A549 (cell line): ENCODE results near the gene CD68. TPM values are rescaled to one million over a fixed set of nuclear protein-coding genes. Genes with fewer than 3 reads are reported as not detected.
A peak's percentile ranks its signal among the peaks of the same experiment; 100 is the strongest.

Experiments
- ATAC-seq, 2 experiments: fragments of 200-7000 bp in 1 of 2; fragments of >200 bp in 1 of 2; cut with Nextera tagmentation in 1 of 2; cut with Tn5 transposase in 1 of 2; 3 replicates each; pipeline versions ENCODE4 v1.8.0 to v1.9.1; 2018 to 2020; ENCODE audit warnings: mild to moderate bottlenecking in 1 of 2, moderate library complexity in 1 of 2
- CTCF ChIA-PET: fragments of 300-600 bp; sonication (Branson Sonifier 250); formaldehyde crosslinking; extraction: SDS; loops from one replicate; lab custom pipeline; 2021; ENCODE audit warnings: antibody characterized with exemption, inconsistent platforms; lab: Yijun Ruan, JAX
- POLR2A ChIA-PET: fragments of 350-600 bp; formaldehyde crosslinking; extraction: SDS; loops from one replicate; lab custom pipeline; 2021; ENCODE audit warnings: antibody characterized with exemption, inconsistent platforms; lab: Yijun Ruan, JAX
- DNase-seq, 2 experiments: peaks; one replicate each; pipeline versions ENCODE4 v3.0.0 to v3.0.0-alpha.2; 2011 to 2016; ENCODE audit warnings: low read depth in 1 of 2, low spot score in 1 of 2
- FAIRE-seq: peaks from 2 replicates; lab custom pipeline; 2011; peaks lifted over from hg19 to GRCh38; lab: Jason Lieb, UNC
- H3K27ac ChIP-seq, 2 experiments: fragments of >200 bp; sonication (Bioruptor Twin); formaldehyde crosslinking; 3 replicates each; pipeline ENCODE4 v1.5.1; 2016 to 2017
- H3K4me1 ChIP-seq: fragments of >200 bp; sonication (Bioruptor Twin); formaldehyde crosslinking; 3 replicates; pipeline ENCODE4 v1.6.1; 2016
- H3K4me2 ChIP-seq: fragments of >200 bp; sonication (Bioruptor Twin); formaldehyde crosslinking; 3 replicates; pipeline ENCODE4 v1.6.1; 2016
- H3K4me3 ChIP-seq: fragments of >200 bp; sonication (Bioruptor Twin); formaldehyde crosslinking; 3 replicates; pipeline ENCODE4 v1.5.1; 2016
- H3K9me3 ChIP-seq: fragments of >200 bp; sonication (Bioruptor Twin); formaldehyde crosslinking; 3 replicates; pipeline ENCODE4 v1.6.1; 2016
- CBX8 ChIP-seq: fragments of 200-600 bp; sonication (generic); IDR thresholded peaks from 2 replicates; pipeline ENCODE4 v1.6.1; 2016
- CEBPB ChIP-seq, 2 experiments: fragments of >200 bp in 1 of 2; sonication (Bioruptor Twin) in 1 of 2; formaldehyde crosslinking in 1 of 2; IDR thresholded peaks; 2 replicates each; pipeline ENCODE4 v1.6.1; 2012 to 2016
- CTCF ChIP-seq: fragments of >200 bp; sonication (Bioruptor Twin); formaldehyde crosslinking; IDR thresholded peaks from 3 replicates; pipeline ENCODE4 v1.5.1; 2016
- E2F6 ChIP-seq: IDR thresholded peaks from 2 replicates; pipeline ENCODE4 v1.6.1; 2012; ENCODE audit warnings: low read depth, borderline replicate concordance
- ELK1 ChIP-seq: fragments of 150-350 bp; IDR thresholded peaks from 2 replicates; pipeline ENCODE4 v1.6.1; 2014; ENCODE audit warnings: low read depth, mild to moderate bottlenecking, low read length
- ESRRA ChIP-seq: fragments of 150-350 bp; IDR thresholded peaks from 2 replicates; pipeline ENCODE4 v1.6.1; 2014; ENCODE audit warnings: mild to moderate bottlenecking, low read length, borderline replicate concordance
- GATA3 ChIP-seq: IDR thresholded peaks from 2 replicates; pipeline ENCODE4 v1.6.1; 2012; ENCODE audit warnings: borderline replicate concordance
- HDAC2 ChIP-seq: fragments of 200-600 bp; sonication (generic); IDR thresholded peaks from 2 replicates; pipeline ENCODE4 v1.6.1; 2016
- HOXA7 ChIP-seq: fragments of 250-450 bp; sonication (Bioruptor Pico); IDR thresholded peaks from 2 replicates; pipeline ENCODE4 v1.5.0; 2020; ENCODE audit warnings: mild to moderate bottlenecking, moderate library complexity
- HOXB13 ChIP-seq: fragments of 250-450 bp; sonication (Bioruptor Pico); IDR thresholded peaks from 2 replicates; pipeline ENCODE4 v1.5.0; 2020; ENCODE audit warnings: low read depth, mild to moderate bottlenecking, moderate library complexity
- JUN ChIP-seq, 2 experiments: fragments of >200 bp; sonication (Bioruptor Twin); formaldehyde crosslinking; IDR thresholded peaks; 2 replicates in 1 of 2; 3 replicates in 1 of 2; pipeline ENCODE4 v1.6.1; 2016 to 2017
- KDM5A ChIP-seq: fragments of 200-600 bp; sonication (generic); IDR thresholded peaks from 2 replicates; pipeline ENCODE4 v1.6.1; 2016; ENCODE audit warnings: antibody characterized with exemption, mild to moderate bottlenecking
- MAX ChIP-seq: IDR thresholded peaks from 2 replicates; pipeline ENCODE4 v1.6.1; 2012
- MYC ChIP-seq: IDR thresholded peaks from 2 replicates; pipeline ENCODE4 v1.6.1; 2012; ENCODE audit warnings: mild to moderate bottlenecking, inconsistent platforms, low read length, improper control_type of control experiment, borderline replicate concordance
- NR3C1 ChIP-seq: fragments of >200 bp; sonication (Bioruptor Twin); formaldehyde crosslinking; IDR thresholded peaks from 3 replicates; pipeline ENCODE4 v1.6.1; 2017
- PBX3 ChIP-seq: IDR thresholded peaks from 2 replicates; pipeline ENCODE4 v1.6.1; 2012
- PHF8 ChIP-seq: fragments of 200-600 bp; sonication (generic); IDR thresholded peaks from 2 replicates; pipeline ENCODE4 v1.6.1; 2016; ENCODE audit warnings: low read depth, mild to moderate bottlenecking, antibody characterized with exemption, moderate library complexity, borderline replicate concordance
- POLR2A ChIP-seq: IDR thresholded peaks from 2 replicates; pipeline ENCODE4 v1.6.1; 2012; ENCODE audit warnings: mild to moderate bottlenecking, low read length
- RAD21 ChIP-seq, 2 experiments: fragments of >200 bp in 1 of 2; sonication (Bioruptor Twin) in 1 of 2; formaldehyde crosslinking in 1 of 2; IDR thresholded peaks in 1 of 2; conservative IDR thresholded peaks in 1 of 2; 2 replicates in 1 of 2; 3 replicates in 1 of 2; pipeline ENCODE4 v1.6.1; 2012 to 2018; ENCODE audit warnings: inconsistent platforms in 1 of 2
- RARB ChIP-seq: fragments of 250-450 bp; sonication (Bioruptor Pico); IDR thresholded peaks from 2 replicates; pipeline ENCODE4 v1.8.0; 2021; ENCODE audit warnings: mild to moderate bottlenecking, moderate library complexity
- RCOR1 ChIP-seq: fragments of 150-350 bp; IDR thresholded peaks from 2 replicates; pipeline ENCODE4 v1.6.1; 2014; ENCODE audit warnings: antibody characterized with exemption, low read length, low read depth
- RFX5 ChIP-seq: fragments of 450-650 bp; IDR thresholded peaks from 2 replicates; pipeline ENCODE4 v1.7.1; 2014; ENCODE audit warnings: antibody characterized with exemption, mild to moderate bottlenecking, moderate library complexity
- RNF2 ChIP-seq: fragments of 200-600 bp; sonication (generic); IDR thresholded peaks from 2 replicates; pipeline ENCODE4 v1.6.1; 2016; ENCODE audit warnings: low read depth, mild to moderate bottlenecking, antibody characterized with exemption, moderate library complexity, borderline replicate concordance
- SMC3 ChIP-seq: fragments of >200 bp; sonication (Bioruptor Twin); formaldehyde crosslinking; IDR thresholded peaks from 3 replicates; pipeline ENCODE4 v1.6.1; 2018; ENCODE audit warnings: inconsistent platforms
- TFCP2L1 ChIP-seq: fragments of 250-450 bp; sonication (Bioruptor Pico); IDR thresholded peaks from 2 replicates; pipeline ENCODE4 v1.5.0; 2021; ENCODE audit warnings: mild to moderate bottlenecking
- TP53 ChIP-seq: fragments of 250-450 bp; sonication (Bioruptor Pico); IDR thresholded peaks from 2 replicates; pipeline ENCODE4 v1.5.0; 2021; ENCODE audit warnings: mild to moderate bottlenecking, moderate library complexity
- USF2 ChIP-seq: fragments of 450-650 bp; IDR thresholded peaks from 2 replicates; pipeline ENCODE4 v1.6.1; 2014; ENCODE audit warnings: antibody characterized with exemption
- ZNF302 ChIP-seq: fragments of 250-450 bp; sonication (Bioruptor Pico); IDR thresholded peaks from 2 replicates; pipeline ENCODE4 v1.9.0; 2021; ENCODE audit warnings: inconsistent platforms, mild to moderate bottlenecking, moderate library complexity
- WGBS: methylation state at CpG from one replicate; pipeline ENCODE4 v1.1.6; 2017; ENCODE audit errors: missing lambda C conversion rate; 5-methylcytosine and 5-hydroxymethylcytosine counted together
- polyA plus RNA-seq, 4 experiments: library from polyadenylated mRNA; depleted of rRNA in 3 of 4; stranded (reverse); fragments of >200 nt; fragmentation: RNase III in 1 of 4; extraction: RNeasy Plus Mini Kit Qiagen cat#74134 plus additional on column Dnase treatment in 1 of 4; gene quantifications; 2 replicates in 3 of 4; 3 replicates in 1 of 4; pipeline ENCODE4 v1.2.3, GENCODE V29; 2011 to 2017

Gene CD68
- polyA plus RNA-seq, 2 of the 4 experiments (the other 2 are of a cell fraction): 9.8 to 17.7 TPM

- FAIRE-seq: peak; percentile 94
- Histone ChIP-seq H3K4me2 (peak overlapping the region; percentile 88), H3K4me3 (peak overlapping the region; percentile 77), H3K27ac (peak overlapping the region; percentile 90 to 97), H3K9me3 (no peaks in the 10 kb centered on the region), H3K4me1 (peaks cover 45% of the 10 kb centered on the region)
- ATAC-seq: peak; percentile 81 to 86
- WGBS: 3% methylated on average over 32 of the region's 32 CpGs
- TF ChIP-seq TP53 (no peak), CTCF (peak; percentile 83), HDAC2 (0 out of 2 replicates have a peak, but pooled peaks have one; percentile 63), MYC (peak; percentile 68; the same call in 1 of the 2 replicates), PBX3 (no peak), CEBPB (IDR thresholded peaks at IDR 0.05) (no peak; a peak in 1 of 4 replicates), POLR2A (0 out of 2 replicates have a peak, but pooled peaks have one; percentile 11), SMC3 (peak; percentile 83), E2F6 (peak; percentile 62; the same call in 1 of the 2 replicates), KDM5A (peak; percentile 72), RAD21 (conservative IDR thresholded peaks at IDR 0.05 in 1 of 2, IDR thresholded peaks at IDR 0.05 in 1 of 2) (peak; percentile 89 to 93), RNF2 (peak; percentile 37; the same call in 1 of the 2 replicates), MAX (peak; percentile 53), HOXA7 (CRISPR knock-in tag) (0 out of 2 replicates have a peak, but pooled peaks have one; percentile 18)
- ChIA-PET POLR2A (interaction anchor here (0.6 to 2.8 kb wide), 12 partner anchors 9 to 232 kb away, joined by 3 to 33 read pairs (median 3); partner anchors contain the start of genes CD68, NEURL4, PLSCR3 and POLR2A), CTCF (interaction anchor here (0.6 to 11.3 kb wide), 88 partner anchors 9 to 612 kb away, joined by 3 to 232 read pairs (median 7); partner anchors contain the start of genes ACADVL, CD68, CHRNB1 and DLG4)
- peak; percentile 91 to 98 for DNase-seq
Measured at GRCh38 chr17:7561028-7561575, 18.3 kb upstream of the CD68 start.

GRCh38 chr17:7561589-7562207 is 17.7 kb upstream of the CD68 start, which contains the start of gene SENP3:
Gene SENP3 (plus strand): TSS chr17:7561919. CDS start chr17:7563077, 1,158 bp downstream.
- Histone ChIP-seq H3K4me2 (peak within 1 kb of the TSS; percentile 89), H3K4me3 (peak within 1 kb of the TSS; percentile 77), H3K9me3 (no peaks in the 10 kb centered on the region), H3K4me1 (peaks cover 45% of the 10 kb centered on the region), H3K27ac (peak within 1 kb of the TSS; percentile 90 to 97)
- ATAC-seq (peak; percentile 64 to 88), DNase-seq (peak; percentile 94 to 98), FAIRE-seq (no peak)
- ChIA-PET POLR2A (interaction anchor here (0.9 to 2.8 kb wide), 6 partner anchors 8 to 126 kb away, joined by 3 to 33 read pairs (median 8); partner anchors contain the start of genes MPDU1, POLR2A, TP53 and WRAP53), CTCF (interaction anchor here (0.6 to 11.3 kb wide), 64 partner anchors 9 to 516 kb away, joined by 3 to 232 read pairs (median 10); partner anchors contain the start of genes ACADVL, CD68, CHRNB1 and DLG4)
- WGBS: under 1% methylated on average over 63 of the region's 82 CpGs
- peak; percentile 59 for TF ChIP-seq MYC
- TF ChIP-seq HDAC2: 0 out of 2 replicates have a peak, but pooled peaks have one; percentile 7
- TF ChIP-seq RFX5: no peak
- no peak for TF ChIP-seq NR3C1
- peak in 1 of 2 experiments; percentile 83; a peak in 3 of 5 replicates for TF ChIP-seq JUN (IDR thresholded peaks at IDR 0.05)
- no peak for TF ChIP-seq PBX3
- no peak for TF ChIP-seq RARB (CRISPR knock-in tag)
- no peak for TF ChIP-seq CBX8
- peak; percentile 58 for TF ChIP-seq PHF8
- TF ChIP-seq ZNF302 (CRISPR knock-in tag): no peak
- no peak for TF ChIP-seq GATA3
- peak; percentile 79 for TF ChIP-seq POLR2A
- TF ChIP-seq KDM5A: peak; percentile 52; the same call in 1 of the 2 replicates
- no peak for TF ChIP-seq ESRRA
- TF ChIP-seq USF2: no peak
- TF ChIP-seq HOXB13 (CRISPR knock-in tag): no peak
- TF ChIP-seq RCOR1: no peak
- TF ChIP-seq ELK1: no peak
- no peak for TF ChIP-seq TFCP2L1
